Left lobe of liver (tissue), 2 donors: ENCODE data around the gene TGFBR2. TPM values are rescaled to one million over a fixed set of nuclear protein-coding genes. Genes with fewer than 3 reads are reported as not detected.

Experiments used
- ATAC-seq: fragments of 200-7000 bp; cut with Tn5 transposase; one replicate; pipeline ENCODE4 v1.9.1; 2020; ENCODE audit warnings: mild to moderate bottlenecking, moderate library complexity
- DNase-seq: peaks from one replicate; pipeline ENCODE4 v3.0.0-alpha.2; 2020; ENCODE audit warnings: low spot score
- total RNA-seq: library from RNA; stranded (reverse); gene quantifications from one replicate; pipeline ENCODE4 v1.2.1, GENCODE V29; 2021
- donor health status: DM: no; HTN: no; CAD: no; lungs with moderate emphysema.
- donor health status: DM: no; HTN: yes; CAD: no.

Gene TGFBR2
- total RNA-seq, 1 donor from 2014 or later = 26.9 TPM

DNA sequence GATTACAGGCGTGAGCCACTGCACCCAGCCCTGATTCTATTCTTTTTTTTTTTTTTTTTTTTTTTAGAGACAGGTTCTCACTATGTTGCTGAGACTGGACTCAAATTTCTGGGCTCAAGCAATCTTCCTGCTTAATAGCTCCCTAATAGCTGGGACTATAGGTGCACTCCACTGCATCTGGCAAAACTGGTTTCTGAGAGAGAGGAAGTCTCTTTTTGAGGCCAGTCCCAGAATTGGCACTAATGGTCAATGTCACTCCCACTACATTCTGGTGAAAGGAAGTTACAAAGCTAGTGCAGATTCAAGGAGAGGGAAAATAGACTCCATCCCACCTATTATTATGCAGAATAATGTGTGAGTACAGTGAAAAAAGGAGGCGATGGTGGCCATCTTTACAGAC is 5.8 kb upstream of the TGFBR2 start:
- DNase-seq (no peak), ATAC-seq (no peak)

DNA sequence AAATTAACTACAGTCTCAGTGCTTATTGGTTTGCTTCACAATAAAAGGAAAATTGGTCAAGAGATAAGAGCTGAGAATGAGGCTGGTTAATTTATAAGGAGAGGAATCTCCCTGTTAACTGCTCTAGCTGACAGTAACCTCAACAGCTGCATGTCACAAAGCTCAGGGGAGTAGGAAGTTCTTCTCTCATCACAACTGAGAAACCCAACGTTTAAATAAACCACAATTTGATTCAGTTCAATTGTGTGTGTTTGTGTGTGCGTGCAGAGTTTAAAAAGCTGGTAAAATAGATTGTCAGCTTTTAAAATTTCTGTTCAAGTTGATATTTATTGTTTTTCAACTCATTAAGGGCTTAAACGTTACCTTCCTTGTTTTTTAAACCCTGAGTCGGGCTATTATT is 3.5 kb upstream of the TGFBR2 start:
- ATAC-seq = no peak

DNA sequence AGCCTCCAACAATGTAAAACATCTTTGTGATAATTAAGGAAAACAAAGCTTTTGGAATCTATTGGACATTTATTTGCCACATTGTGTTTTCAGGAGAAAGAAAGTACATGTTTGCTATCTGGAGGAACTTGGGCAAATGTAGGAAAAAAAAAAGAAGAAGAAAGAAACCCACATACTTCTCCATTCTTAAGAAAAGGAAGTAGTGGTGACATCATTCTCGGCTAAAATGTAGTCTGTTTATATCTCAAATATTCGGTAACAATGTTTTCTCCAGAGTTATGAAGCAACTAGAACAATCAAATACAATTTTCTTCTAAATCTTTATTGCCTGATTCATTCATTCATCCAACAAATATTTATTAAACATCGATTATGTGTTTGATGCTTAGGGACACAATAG is 2.3 kb upstream of the TGFBR2 start:
- ATAC-seq = no peak
- no peak for DNase-seq

More for the DNA sequence above, 3.5 kb upstream of the TGFBR2 start:
- DNase-seq = no peak

DNA sequence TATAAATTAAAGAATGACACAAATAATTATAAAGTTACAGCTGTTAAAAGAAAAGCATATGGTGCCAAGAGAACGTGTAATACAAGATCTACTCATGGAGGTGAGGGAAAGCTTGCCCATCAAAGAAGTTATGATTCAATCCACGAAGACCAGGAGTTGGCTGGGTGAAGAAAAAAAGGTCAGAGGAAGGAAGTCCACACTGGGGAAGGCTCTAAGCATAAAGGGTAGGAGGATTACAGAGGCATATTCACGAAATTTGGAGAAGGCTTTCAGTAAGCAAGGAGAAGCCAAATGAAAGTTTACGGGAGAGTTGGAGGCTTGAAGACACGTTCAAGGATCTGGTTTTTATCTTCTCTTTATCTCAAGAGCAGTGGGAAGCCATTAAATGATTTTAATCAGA is 1.8 kb upstream of the TGFBR2 start:
- no peak for ATAC-seq

DNA sequence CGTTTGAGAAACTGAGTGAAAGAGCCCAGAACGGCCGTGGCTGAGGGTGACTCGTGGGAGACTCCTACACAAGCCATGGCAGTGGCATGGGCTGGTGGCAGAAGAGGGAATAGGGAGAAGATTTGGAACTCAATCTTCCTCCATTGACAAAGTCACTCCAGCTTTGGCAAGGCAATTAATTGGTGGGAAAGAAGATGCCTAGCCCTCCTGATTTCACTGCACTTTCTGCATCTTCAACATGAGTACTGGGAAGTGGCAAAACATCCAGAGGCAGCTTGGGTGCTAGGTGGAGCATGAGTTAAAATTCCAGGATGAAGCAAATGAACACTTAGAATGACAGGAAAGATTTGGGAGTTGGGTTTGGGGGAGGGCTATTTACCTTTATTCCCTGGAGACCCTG is 1.4 kb upstream of the TGFBR2 start:
- DNase-seq = no peak

More for the DNA sequence above, 1.8 kb upstream of the TGFBR2 start:
- no peak for DNase-seq

DNA sequence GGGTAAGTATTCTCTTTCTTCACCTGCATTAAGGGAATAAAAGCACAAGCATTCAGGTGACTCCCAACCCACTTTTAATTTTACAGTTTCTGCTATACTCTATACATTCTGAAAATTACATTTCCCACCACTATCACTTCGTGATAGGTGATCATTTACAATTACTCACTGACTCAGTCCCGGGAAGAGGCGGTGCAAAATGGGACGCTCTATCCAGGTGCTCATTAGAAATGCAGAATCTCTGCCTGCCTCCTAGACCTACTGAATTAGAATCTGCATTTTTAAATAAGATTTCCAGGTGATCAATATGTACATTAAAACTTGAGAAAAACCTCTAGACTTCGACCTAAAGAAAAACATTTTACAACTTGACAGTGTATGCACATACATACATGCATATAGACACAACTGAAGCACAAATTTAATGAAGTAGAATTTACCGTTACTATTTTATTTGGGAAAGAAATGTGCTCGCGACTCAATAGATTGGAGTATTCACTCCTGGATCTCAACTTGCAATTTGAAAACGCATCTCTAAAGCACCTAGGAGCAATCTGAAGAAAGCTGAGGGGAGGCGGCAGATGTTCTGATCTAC is 598 bp upstream of the TGFBR2 start:
- ATAC-seq = peak; percentile 23
- no peak for DNase-seq

More for the DNA sequence above, 1.4 kb upstream of the TGFBR2 start:
- ATAC-seq = no peak

DNA sequence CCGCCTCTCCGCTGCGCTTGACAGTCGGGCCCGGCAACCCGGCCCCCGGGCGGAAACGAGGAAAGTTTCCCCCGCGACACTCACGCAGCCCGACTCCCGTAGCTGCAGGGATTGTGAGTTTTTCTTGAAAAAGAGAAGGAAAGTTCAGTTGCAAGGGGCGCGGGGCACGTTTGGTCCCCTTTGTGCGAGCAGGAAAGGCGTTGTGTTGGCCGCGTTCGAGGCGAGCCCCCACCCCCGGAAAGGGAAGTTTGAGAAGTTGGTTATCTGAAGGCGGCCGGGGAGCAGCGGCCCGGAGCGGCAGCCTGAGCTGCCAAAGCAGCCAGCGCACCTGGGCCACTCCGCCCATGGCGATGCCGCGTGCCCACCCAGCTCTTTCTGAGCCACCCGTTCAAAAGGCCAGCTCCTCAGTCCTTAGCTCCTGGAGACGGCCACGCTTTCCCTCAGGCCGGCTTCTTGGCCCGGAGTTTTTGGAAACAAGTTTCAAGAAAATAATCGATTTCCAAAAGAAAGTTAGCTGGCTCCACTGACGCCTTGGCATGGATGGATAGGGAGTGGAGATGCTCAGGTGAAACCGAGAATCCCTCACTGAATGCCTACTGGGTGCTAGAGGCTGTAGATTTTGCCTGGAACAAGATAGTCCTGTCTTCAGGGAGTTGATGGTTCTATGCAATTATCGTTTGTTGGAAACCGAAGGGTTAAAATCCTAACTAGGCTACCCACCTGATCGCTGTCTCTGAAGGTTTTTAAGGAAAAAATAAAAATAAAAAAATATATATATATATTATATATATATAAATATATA is 832 bp downstream of the TGFBR2 start:
- peak; percentile 78 for DNase-seq
- ATAC-seq = peak; percentile 70

DNA sequence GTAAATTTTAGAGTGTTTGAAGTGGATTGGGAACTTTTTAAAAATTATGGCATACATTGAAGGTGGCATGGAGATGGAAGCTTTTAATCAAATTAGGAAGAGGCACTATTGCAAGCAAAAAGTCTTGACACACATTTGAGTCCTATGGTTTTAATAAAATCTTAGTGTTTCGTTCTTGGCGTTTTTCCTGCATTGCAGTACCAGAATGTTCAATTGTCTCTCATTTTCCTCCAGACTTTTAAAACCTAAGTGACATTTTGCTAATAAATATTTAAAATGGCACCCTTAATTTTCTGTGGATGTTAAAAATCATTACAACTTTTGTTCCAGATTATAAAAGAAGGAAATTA is 2.2 kb downstream of the TGFBR2 start:
- DNase-seq (no peak), ATAC-seq (no peak)

DNA sequence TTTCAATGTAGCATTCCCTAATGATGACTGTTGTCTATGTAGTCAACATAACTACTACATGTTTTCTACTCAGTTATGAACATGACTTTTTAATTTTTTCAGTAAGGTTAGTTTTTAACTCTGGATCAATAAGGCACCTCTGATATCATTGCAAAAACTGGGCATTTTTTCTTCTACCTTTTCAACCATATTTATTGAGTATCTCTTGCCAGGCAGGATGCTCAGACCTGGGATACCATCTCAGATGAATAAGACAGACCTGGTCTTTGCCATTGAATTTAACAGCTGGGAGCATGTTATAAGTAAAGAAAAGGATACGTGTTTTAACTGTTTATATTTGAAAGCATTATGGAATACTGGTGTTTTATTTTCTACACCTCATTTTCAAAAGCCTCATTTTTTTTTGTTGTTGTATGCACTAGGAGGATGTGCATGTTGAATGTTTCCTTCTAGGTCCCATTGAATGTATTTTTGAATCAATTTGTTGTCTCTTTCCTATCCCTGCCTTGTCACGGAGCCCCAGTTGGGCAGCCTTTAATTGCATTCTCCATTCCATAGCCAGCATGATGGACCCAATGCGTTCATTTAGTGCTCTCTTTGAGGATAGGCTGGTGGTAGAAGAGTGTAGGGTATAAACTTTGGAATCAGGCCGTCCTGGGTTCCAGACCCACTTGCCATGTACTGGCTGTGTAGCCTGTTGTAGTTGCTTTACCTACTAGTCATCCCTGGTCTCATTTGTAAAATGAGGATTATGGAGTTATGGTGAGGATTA is 3.7 kb downstream of the TGFBR2 start:
- DNase-seq (no peak), ATAC-seq (no peak)

DNA sequence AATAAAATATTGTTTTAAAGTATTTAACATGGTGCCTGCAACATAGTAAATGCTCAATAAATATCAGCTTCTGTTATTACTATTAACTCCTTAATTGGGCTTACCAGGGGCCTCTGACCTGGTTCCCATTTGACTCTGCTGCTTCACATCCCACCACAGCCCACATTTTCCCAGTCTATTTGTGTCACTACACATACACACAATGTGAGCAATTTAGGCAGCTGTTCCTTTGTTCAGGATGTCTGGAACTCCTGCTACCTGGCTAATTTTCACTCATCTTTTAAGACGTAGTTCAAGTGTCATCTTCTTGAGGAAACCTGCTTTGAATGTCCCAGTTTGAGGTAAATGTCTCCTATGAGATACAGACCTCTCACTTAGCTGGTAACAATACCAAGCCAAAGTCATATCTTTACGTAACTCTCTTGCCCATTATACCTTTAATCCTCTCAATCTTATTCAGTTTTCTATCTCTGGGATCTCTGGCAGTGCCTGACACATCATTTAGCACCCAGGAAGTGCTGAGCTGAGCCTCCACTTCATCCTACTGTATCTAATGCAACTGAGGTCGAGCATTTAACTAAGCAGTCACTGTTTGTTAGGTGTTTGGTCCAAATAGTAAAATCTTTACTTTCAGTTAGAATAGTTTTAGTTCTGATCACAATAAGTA is 4.4 kb downstream of the TGFBR2 start:
- no peak for ATAC-seq

DNA sequence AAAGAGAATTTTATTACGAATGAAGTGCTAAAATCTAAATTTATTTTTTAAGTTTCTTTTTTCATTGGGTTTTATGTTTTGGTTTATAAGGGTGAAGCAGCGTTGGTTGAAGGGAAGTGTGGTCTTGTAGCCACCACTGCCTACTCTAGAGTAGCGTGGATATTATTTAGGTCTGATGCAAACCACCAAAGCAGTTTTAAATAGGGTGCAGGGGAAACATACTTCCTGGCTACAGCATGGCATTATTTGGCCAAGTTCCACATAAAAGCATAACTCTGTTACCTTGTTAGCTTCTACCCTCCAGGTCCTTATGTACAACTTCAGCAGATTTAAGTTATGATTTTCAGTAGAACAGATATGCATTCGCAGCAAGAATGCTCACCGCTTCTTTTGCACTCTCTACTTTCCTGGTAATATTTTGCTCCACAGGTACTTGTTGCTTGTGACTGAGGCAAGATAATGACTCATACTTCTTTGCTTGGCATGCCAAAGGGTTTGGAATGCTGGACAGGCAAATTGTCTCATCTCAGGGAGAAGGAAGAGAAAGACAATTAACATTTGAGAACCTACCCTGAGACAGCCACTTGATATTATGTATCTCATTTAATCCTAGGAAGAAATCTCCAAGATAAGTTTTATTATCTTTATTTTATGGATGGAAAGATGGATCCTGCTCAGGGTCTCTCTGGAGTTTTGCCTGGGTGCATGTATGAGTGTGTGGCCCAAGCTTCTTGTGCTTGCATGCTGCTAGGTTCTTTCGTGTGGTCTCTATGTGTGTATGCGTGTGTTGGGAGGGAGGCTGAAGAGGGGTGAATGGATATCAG is 5.4 kb downstream of the TGFBR2 start:
- ATAC-seq (no peak), DNase-seq (no peak)

More for the DNA sequence above, 4.4 kb downstream of the TGFBR2 start:
- no peak for DNase-seq

DNA sequence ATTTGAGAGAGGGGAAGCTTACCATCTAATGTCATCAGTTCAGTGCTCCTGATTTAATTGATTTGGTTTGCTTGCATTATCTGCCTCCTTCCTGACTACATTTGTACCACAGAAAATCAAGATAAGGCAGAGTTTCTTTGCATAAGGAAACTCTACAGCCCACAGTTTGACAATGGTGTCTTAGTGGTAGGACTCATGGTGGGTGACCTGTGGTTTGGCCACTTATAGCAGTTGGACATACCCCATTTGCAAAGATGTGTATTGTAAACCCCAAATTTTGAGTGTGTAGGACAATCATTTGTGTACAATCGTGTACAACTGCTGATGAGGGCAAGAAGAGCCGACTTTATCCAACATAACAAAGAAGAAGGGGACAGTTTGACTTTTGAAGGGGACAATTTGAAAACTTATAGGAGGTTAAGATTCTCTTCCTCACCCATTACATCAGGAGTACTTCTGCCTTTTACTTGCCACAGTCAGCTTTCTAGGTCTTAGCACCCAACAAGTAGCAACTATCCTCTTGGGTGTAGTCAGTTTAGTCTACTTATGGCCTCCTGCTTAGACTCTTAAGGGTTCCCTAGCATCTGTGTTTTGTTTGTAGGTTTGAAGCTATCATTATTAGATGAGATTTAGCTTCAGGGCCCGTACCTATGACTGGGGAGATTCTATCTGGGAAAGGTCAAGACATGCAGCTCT is 6.2 kb downstream of the TGFBR2 start:
- ATAC-seq (no peak), DNase-seq (no peak)

DNA sequence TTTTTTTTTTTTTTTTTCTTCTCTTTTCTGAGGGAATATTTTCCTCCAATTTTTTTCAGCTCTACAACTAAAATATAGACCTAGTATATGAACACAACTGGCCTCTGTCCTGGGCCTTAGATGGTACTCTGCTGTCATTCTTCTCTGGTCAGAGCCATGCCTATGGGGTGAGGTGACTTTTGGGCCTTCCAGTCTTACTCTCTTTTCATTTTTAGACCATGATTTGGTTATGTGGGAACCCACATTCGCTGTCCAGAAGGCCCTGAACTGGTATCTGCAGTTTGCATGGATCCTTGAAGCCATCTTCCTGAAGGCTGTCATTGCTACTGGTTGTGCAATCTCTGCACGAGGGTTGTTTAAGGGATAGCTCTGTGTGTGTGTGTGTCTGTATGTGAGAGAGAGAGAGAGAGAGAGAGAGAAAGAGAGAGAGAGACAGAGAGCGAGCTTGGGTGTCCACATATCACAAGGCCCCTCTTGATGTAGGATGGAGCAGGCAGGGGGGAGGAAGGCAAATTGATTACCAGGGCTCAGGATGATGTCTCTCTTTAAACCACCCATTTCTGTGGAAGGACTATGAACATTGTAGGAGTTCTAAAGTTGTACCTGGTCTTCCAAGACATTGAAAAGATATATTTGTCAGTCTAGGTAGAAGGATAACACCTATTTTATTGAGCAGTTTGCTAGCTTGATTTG is 6.9 kb downstream of the TGFBR2 start:
- ATAC-seq (peak; percentile 31), DNase-seq (no peak)

DNA sequence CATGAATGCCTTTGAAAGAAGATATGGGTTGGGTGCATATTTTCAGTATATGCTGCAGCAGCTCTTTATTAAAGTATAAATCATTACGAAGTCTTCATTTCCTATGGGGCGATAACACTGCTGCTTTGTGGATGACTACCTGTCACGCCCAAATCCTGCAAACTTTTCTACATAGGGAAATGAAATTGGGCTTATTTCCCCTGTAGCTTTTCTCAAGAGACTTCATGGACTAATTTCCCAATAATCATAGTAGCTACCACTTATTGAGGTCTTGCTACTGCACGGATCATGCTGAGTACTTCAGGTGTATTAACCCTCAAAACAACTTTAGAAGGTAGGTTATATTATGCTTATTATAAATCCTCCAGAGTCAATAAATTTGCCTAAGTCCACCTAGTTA is 8.0 kb downstream of the TGFBR2 start:
- DNase-seq = no peak
- no peak for ATAC-seq

DNA sequence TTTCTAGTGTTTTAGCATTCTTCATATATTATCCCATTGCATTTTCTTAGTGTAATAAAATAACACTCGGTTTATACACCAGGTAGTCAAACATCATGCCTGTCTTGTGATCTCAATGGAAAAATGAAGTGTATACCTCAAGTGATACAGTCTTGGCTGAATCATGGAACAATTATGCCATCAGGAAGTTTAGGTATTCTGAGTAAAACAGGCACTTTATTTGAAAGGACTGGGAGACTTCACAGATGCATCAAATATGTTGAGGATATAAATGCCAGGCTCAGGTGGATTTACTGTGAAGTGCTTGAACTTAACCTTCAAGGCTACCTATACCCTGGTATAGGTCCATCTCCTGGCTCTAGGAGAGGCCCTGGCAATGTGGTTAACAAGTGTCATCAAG is 8.5 kb downstream of the TGFBR2 start:
- no peak for ATAC-seq

DNA sequence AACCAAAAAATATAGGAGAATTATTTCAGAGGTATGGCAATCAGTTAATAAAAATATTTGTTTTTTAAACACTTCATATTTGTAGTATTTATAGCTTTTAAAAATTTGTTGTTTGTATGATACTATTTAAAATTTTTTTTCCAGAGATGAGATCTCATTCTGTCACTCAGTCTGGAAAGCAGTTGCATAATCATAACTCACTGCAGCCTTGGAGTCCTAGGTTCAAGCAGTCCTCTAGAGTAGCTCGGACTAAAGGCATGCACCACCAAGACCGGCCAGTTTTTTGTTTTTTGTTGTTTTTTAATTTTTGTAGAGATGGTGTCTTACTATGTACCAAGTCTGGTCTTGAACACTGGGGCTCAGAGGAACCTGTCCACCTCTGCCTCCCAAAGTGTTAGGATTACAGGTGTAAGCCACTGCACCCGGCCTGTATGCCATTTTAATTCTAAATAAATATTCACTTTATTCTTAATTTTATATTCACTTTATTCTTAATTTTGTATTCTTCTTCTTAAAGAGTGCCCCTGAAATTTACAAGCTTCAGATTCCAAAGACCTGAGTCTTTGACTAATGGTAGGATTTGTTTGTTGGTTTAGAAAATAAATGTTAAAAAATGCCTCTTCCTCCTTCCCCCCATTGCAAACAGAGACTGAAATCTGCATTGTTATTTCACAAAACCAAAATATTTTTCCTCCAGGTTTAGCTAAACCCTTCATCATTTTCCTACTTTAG is 9.4 kb downstream of the TGFBR2 start:
- no peak for DNase-seq
- ATAC-seq = peak; percentile 77

More for the DNA sequence above, 8.5 kb downstream of the TGFBR2 start:
- no peak for DNase-seq

DNA sequence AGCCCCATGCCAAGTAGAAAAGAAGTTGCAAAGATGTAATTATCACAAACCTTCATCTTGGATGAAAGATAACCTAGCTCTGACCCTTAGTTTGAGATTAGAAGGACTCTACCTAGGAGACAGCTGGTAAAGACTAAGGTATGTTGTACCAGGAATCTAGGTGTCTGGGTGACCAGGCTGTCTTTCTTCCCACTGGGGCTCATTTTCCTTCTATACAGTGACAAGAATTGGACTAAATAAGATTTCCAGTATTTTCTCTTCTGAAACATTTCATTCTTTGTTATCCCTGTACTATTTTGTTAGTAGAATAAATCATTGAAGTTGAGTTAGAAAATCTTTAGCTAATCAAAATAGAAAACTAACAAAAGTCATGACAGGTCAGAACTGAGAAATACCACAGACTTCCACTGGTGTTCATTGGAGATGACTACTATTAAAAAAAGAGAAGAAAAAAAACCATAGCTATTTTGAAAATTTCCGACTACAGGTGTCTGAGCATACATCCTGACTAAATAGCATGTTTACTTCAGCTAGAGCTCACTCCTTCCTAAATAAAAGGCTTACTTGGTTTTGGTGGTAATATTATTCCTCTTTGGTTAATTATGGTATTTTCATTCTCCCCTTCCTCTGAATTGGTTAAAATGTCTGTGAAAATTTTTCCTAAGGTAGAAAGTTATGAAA is 10.1 kb downstream of the TGFBR2 start:
- no peak for ATAC-seq
- no peak for DNase-seq

DNA sequence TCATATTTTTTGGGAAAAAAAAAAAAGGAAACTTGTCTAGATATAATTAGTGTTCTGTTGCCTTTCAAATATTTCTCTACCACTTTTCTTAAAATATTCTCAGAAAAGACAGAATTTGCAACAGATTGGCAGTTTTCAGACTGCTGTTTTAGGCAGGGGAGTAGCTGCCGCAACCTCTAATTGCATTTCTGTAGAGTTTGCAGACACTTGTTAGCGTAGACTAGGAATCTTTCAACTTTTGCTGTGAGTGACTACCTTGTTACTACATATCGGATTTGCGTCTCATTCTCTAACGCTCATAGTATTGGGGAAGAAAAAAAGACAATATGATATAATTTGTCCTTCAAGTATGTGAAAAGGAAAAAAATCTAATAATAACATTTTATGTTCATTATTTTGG is 10.7 kb downstream of the TGFBR2 start:
- ATAC-seq (no peak), DNase-seq (no peak)
